Measurements from ENCODE around the gene SV2A. TPM values are rescaled to one million over a fixed set of nuclear protein-coding genes. Genes with fewer than 3 reads are reported as not detected.
"Not testable (repeated sequence)": the region's sequence is repeated elsewhere in the genome, so short reads cannot be mapped to it uniquely, and the experiment has no call there.

The SV2A gene
- polyA plus RNA-seq, 1 donor from 2014 or later, result 0.18 TPM

DNA sequence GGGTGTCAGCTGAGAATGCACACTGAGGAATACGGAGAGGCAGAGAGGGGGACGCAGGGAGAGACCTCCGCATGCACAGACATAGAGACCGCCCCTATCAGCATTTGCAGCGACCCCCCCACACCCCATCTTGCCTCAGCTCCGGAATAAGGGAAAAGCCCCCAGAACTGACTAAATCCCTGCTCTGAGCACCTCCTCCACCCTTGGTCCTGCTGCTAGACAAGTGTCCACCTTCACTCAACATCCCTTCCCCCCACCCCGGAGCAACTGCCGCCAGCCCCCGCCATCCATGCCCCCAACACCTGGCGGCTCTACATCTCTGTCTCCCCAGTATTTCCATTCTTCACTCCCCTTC, 769 bp downstream of the SV2A start:
- Mint-ChIP-seq H3K4me1 (peaks cover 7 to 13% (median 10%) of the 10 kb centered on the region in 3 donors), H3K9me3 (peaks cover 0 to 2% (median 0%) of the 10 kb centered on the region in 3 donors), H3K27ac (no peak overlapping the region)

DNA sequence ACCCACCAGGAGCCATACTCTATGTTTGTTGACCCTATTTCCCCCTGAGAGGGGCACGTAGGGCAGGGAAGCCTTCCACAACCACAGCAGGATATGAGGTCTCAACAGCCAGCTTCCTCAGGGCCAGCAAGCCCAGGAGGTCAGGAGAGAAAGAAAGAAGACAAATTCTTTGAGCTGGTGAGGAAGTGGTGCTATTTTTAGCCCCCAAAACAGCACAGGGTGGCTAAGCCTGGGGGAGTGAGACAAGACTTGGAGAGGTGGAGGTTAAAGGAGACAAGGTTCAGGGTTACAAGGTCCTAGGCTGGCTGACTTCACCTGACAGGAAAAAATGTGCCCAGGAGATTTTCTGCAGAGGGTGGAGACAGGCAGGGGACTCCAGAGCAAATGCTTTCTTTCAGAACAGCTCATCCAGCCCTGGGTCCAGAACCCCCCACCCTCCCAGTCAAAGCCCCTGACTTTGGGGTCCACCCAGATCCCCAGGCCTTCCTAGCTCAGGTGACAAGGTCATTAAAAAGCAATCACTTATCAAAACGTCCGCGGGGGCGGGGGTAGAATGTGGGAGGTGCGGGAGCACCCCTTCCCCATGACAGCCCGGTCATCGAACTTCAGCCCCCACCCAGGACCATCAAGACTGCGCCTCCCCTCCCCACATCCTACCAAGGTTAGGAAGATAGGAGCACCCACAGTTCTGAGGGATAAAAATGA, 1.3 kb downstream of the SV2A start:
- H3K4me1 Mint-ChIP-seq, result peaks cover 7 to 13% (median 10%) of the 10 kb centered on the region in 3 donors
- peaks cover 26% of the 10 kb centered on the region for H3K27me3 Mint-ChIP-seq
- H3K9me3 Mint-ChIP-seq, result peaks cover 0 to 2% (median 0%) of the 10 kb centered on the region in 3 donors
- H3K36me3 Mint-ChIP-seq, result peaks cover 1% of the 10 kb centered on the region
- H3K27ac Mint-ChIP-seq, result peak overlapping the region in 1 of 3 donors; percentile 51
- H3K4me3 Mint-ChIP-seq, result peak overlapping the region in 3 of 4 donors; percentile 34 to 84 (median 46)

More for the DNA sequence above, 769 bp downstream of the SV2A start:
- H3K36me3 Mint-ChIP-seq, result peaks cover 5% of the 10 kb centered on the region
- H3K27me3 Mint-ChIP-seq, result peaks cover 26% of the 10 kb centered on the region
- peak overlapping the region in 1 of 4 donors; percentile 84 for H3K4me3 Mint-ChIP-seq

DNA sequence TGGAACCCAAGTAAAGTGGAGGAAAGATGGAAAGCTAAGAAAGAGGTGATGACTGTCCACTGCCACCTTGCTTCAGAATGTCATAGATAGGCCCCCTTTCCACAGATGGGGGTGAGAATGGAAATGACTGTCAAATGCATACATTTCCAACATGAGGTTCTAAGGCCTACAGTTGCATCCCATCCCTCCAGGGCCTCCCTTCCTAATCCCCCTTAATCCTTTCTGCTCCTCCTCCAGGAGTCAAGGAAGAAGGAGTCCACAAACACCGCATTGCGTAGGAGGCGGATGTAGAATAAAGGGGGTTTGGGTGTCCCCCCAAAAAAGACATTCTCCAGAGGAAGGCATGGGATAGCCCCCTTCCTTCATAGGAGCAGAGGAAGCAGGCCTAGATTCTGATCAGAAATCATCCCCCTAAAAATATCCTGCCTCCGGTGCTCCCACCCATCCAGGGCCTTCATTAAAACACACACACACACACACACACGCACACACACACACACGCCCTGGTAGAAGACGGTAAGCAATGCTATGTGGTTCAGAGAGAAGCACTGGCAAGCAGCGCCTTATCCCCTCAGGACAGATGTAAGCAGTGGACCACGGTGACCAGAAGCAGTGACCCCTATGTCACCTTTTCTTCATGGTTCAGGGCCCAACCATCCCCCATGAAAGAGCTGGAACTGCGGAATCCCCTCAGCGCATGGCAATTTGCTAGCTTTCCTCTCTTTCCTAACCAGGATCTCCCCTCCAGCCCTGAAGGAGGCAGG, 2.0 kb downstream of the SV2A start:
- peaks cover 7 to 13% (median 10%) of the 10 kb centered on the region in 3 donors for H3K4me1 Mint-ChIP-seq
- H3K4me3 Mint-ChIP-seq, result peak overlapping the region in 1 of 4 donors; percentile 46
- peaks cover 0 to 2% (median 0%) of the 10 kb centered on the region in 3 donors for H3K9me3 Mint-ChIP-seq
- H3K27ac Mint-ChIP-seq, result peak overlapping the region in 1 of 3 donors; percentile 83
- H3K27me3 Mint-ChIP-seq, result peaks cover 29% of the 10 kb centered on the region
- peaks cover 1% of the 10 kb centered on the region for H3K36me3 Mint-ChIP-seq

DNA sequence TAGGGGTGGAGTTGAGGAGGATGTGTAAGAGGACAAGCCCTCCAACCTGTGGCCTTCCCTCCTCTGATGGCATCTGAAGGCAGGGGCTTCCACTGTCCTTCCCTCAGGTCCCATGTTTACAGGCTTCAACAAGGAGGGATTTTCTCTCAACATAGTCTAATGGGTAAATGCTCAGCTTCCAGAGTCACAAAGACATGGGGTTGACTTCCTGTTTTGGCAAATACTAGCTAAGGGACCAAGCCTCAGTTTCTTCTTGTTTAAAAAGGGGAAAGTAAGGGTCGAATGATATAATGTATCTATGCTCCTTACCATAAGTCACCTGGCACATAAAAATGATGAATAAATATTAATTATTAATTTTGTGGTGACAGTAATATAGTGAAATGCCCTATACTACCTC, 3.1 kb downstream of the SV2A start:
- H3K27me3 Mint-ChIP-seq, result peaks cover 33% of the 10 kb centered on the region
- no peak overlapping the region for H3K4me3 Mint-ChIP-seq
- peaks cover 7 to 13% (median 10%) of the 10 kb centered on the region in 3 donors for H3K4me1 Mint-ChIP-seq
- peaks cover 0 to 2% (median 0%) of the 10 kb centered on the region in 3 donors for H3K9me3 Mint-ChIP-seq
- no peak overlapping the region for H3K27ac Mint-ChIP-seq
- H3K36me3 Mint-ChIP-seq, result peaks cover 1% of the 10 kb centered on the region

DNA sequence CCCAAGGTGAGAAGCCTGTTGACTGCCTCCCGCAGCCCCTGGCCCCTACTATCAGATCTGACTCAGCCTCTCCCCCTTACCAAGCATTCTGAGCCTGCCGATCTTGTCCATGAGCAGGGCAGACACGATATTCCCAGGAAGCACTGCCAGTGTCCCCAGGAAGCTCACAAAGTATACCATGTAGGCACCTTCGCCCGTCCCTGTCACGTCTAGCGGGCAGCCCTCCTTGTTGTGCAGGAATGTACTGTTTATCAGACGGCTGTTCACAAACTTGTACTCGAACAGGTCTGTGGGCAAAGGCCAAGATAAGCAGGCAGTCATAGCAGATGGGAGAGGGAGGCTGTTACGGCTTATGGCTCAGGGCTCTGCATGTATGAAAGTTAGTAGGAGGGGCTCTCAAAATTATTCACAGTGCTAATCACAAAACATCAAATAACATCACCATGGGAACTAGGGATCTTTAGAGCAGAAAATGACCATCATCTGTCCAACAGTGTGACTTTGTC, 11.0 kb downstream of the SV2A start:
- H3K9me3 Mint-ChIP-seq, result no peaks in the 10 kb centered on the region
- no peak overlapping the region for H3K27ac Mint-ChIP-seq
- peaks cover 5% of the 10 kb centered on the region for H3K36me3 Mint-ChIP-seq
- peaks cover 0 to 3% (median 2%) of the 10 kb centered on the region in 3 donors for H3K4me1 Mint-ChIP-seq
- H3K27me3 Mint-ChIP-seq, result peaks cover 10% of the 10 kb centered on the region
- peak overlapping the region in 1 of 4 donors; percentile 37 for H3K4me3 Mint-ChIP-seq

DNA sequence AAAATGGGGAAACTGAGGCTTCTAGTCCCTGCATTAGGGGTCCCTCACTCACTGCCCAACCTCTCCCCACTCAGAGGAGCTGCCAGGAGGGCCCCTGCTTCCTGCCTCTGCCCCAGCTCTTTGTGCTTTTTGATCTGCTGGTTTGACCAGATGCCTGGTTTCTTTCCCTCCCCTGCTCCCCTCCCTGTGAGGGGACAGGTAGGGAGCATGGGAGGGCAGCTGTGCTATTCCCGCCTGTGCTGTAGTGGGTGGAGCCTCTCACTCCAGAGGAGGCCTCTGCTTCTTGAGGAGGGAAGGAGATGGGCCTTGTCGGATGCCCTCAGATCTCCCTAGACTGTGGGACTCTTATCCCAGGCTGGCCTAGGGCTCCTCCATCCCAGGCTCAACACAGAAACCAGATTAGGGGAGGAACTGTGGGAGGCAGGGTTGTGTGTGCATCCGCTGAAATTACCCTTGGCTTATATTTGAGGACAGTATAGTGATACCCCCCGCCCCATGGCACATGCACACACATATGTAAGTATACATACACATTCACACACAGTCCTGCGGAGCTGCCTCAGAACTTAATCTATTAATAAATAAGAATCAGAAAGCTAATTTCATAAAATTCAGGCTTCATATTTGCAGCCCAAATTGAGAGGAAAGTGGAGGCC, 13.7 kb downstream of the SV2A start:
- Mint-ChIP-seq H3K27ac (peak overlapping the region in 1 of 3 donors; percentile 76), H3K4me3 (peak overlapping the region in 1 of 4 donors; percentile 28), H3K27me3 (peaks cover 3% of the 10 kb centered on the region), H3K4me1 (peaks cover 0 to 16% (median 8%) of the 10 kb centered on the region in 3 donors), H3K36me3 (peaks cover 5% of the 10 kb centered on the region), H3K9me3 (peaks cover 0 to 4% (median 0%) of the 10 kb centered on the region in 3 donors)

DNA sequence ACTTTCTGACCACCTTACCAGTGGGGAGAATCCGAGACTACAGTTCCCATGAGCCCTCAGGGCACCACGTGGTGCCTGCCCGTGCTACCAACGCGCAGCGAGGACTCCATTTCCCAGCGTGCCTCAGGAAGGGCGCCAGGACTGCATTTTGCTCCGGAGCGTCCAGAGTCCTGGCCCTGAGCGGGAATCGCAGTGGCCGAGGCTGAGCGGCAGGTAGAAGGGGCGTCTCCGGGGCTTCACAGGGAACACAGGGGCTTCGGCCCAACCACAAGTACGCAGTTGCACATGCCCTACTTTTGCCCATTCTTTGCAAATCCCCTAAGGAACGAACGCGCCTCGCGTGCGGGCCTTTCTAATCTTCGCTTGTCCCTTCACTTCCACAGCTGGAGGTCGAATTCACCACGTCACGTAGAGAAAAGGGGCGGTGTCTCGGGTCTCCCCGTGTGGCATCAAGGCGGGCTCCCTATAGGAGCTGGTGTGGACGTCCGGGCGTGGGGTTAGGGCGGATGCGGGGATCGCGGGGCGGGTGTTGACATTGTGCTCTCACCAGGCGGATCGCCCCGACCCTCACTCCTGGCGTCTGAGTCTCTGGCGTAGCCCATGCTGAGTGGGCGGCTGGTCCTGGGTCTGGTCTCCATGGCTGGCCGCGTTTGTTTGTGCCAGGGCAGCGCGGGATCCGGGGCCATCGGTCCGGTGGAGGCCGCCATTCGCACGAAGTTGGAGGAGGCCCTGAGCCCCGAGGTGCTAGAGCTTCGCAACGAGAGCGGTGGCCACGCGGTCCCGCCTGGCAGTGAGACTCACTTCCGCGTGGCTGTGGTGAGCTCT, 18.0 kb downstream of the SV2A start, which contains the start of gene BOLA1:
Gene BOLA1, plus strand, starts transcription at position 109 of the 825 bp plus-strand sequence. Its CDS starts 492 bp downstream, at position 601.
- H3K4me3 Mint-ChIP-seq, result peak within 1 kb of the TSS; percentile 74 to 98 (median 96)
- peak within 1 kb of the TSS in 2 of 3 donors; percentile 37 to 87 for H3K27ac Mint-ChIP-seq
- H3K27me3 Mint-ChIP-seq, result no peaks in the 10 kb centered on the region
- peaks cover 0 to 7% (median 2%) of the 10 kb centered on the region in 3 donors for H3K9me3 Mint-ChIP-seq
- peaks cover 0 to 16% (median 8%) of the 10 kb centered on the region in 3 donors for H3K4me1 Mint-ChIP-seq
- peaks cover 3% of the 10 kb centered on the region for H3K36me3 Mint-ChIP-seq

DNA sequence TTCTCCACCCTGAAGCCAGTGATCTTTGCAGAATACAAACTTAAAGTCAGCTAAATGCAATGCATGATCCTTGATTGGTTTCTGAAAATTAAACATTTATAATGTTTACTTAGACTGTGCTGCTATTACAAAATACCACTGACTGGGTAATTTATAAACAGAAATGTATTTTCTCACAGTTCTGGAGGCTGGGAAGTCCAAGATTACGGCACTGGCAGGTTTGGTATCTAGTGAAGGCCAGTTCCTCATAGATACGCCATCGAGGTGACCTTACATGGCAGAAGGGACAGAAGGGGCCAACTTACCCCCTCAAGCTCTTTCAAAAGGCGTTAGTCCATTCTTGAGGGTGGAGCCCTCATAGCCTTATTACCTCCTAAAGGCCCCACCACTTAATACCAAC, 21.1 kb downstream of the SV2A start:
- Mint-ChIP-seq H3K27ac (no peak overlapping the region), H3K36me3 (no peaks in the 10 kb centered on the region), H3K9me3 (peaks cover 0 to 7% (median 2%) of the 10 kb centered on the region in 3 donors), H3K4me3 (no peak overlapping the region), H3K27me3 (no peaks in the 10 kb centered on the region), H3K4me1 (peaks cover 0 to 13% (median 6%) of the 10 kb centered on the region in 3 donors)

DNA sequence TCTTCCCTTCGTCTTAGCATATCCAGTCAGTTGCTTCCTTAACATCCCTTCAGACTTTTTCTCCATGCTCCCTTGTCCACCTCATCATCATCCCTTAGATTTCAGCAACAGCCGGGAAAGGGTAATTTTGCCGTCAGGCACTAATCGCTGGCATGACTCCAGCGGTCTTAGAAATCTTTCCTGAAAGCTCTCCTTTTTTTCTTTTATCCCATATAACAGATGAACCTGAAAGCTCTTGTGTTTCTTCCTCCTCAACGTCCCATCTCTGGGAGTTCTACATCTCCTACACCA, 28.7 kb downstream of the SV2A start:
- Mint-ChIP-seq H3K4me1 (peaks cover 0 to 2% (median 1%) of the 10 kb centered on the region in 3 donors), H3K4me3 (no peak overlapping the region), H3K36me3 (no peaks in the 10 kb centered on the region), H3K9me3 (no peaks in the 10 kb centered on the region), H3K27me3 (no peaks in the 10 kb centered on the region), H3K27ac (no peak overlapping the region)

DNA sequence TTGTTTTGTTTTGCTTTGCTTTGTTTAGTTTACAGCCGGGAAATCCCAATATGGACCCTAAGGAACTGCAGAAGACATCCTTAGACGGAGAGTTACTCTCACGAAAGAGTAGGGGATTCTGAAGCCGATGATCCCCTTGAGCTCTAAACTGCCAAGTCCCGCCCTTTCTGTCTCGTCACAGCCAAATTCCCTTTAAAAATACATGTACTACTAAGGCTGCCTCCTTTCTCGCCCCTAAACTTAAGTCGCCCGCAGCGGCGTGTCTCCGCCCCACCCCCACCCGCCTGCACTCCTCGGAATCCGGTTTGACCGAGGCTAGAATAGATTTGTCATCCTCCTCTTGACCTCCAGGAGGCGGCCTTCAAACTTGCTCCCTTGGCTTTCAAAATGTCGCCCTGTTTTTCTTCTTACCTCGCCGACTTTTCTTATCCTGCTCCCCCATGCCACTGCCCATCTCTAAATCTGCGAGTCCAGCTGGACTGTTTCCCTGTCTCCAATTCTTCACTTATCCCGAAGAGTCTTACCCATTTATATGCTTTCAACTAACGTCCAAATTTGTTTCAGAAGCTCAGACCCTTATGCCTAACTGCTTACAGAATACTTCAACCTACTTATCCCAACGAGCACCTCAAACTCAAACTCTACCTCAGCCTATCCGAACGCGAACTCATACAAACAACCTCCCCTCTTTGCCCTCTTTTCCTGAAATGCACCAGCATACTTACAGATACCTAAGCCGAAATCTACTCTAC, 29.2 kb downstream of the SV2A start:
- Mint-ChIP-seq H3K9me3 (no peaks in the 10 kb centered on the region), H3K27ac (no peak overlapping the region), H3K4me3 (no peak overlapping the region)

DNA sequence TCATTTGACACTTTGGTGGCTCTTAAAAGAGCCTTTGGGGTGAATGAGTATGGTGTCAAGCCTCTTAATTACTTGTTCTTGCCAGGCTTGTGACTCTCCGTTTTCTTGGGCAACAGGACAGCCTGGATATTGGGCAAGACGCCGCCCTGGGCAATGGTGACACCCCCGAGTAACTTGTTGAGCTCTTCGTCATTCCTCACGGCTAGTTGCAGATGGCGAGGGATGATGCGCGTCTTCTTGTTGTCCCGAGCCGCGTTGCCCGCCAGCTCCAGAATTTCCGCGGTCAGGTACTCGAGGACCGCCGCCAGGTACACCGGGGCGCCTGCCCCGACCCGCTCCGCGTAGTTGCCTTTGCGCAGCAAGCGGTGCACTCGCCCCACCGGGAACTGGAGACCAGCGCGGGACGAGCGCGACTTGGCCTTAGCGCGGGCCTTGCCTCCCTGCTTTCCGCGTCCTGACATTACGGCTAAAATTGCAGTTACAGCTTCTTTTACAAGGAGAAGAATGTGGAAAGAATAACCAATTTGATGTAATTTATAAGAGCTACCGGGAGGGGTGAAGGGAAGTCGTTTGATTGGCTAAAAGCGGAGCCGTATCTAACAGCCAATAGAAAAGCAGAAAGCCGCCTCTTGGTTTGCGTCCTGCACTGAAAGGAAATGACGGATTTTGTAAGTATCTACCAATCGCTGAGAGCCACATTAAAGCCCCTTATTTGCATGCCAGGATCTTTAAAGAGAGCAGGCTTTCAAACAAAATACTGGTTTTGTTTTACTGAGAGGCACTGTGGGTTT, 30.0 kb downstream of the SV2A start:
- H3K4me1 Mint-ChIP-seq, result peaks cover 0 to 5% (median 2%) of the 10 kb centered on the region in 3 donors
- H3K36me3 Mint-ChIP-seq, result no peaks in the 10 kb centered on the region
- no peaks in the 10 kb centered on the region for H3K9me3 Mint-ChIP-seq
- no peak overlapping the region for H3K27ac Mint-ChIP-seq
- H3K4me3 Mint-ChIP-seq, result no peak overlapping the region
- H3K27me3 Mint-ChIP-seq, result no peaks in the 10 kb centered on the region

More for the DNA sequence above, 29.2 kb downstream of the SV2A start:
- Mint-ChIP-seq H3K4me1 (peaks cover 0 to 4% (median 2%) of the 10 kb centered on the region in 3 donors), H3K36me3 (no peaks in the 10 kb centered on the region), H3K27me3 (no peaks in the 10 kb centered on the region)

DNA sequence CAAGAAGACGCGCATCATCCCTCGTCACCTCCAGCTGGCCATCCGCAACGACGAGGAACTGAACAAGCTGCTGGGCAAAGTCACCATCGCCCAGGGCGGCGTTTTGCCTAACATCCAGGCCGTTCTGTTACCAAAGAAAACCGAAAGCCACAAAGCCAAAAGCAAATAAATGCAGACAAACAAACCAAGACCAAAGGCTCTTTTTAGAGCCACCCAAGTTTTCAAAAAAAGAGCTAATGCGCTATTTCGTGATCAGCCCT, 30.5 kb downstream of the SV2A start:
- not testable (repeated sequence) for H3K36me3 Mint-ChIP-seq, H3K9me3 Mint-ChIP-seq, H3K27ac Mint-ChIP-seq, H3K4me1 Mint-ChIP-seq, H3K27me3 Mint-ChIP-seq, H3K4me3 Mint-ChIP-seq

Measured in IgD-negative memory B cell (primary cell).